ENCODE measurements around the gene CCDC43. TPM values are rescaled to one million over a fixed set of nuclear protein-coding genes. Genes with fewer than 3 reads are reported as not detected.

The CCDC43 gene
- total RNA-seq, 1 experiment from 2014 or later, result 34.3 TPM

GRCh38 chr17:44666006-44666405, 23.6 kb downstream of the CCDC43 start:
- H3K23me2 ChIP-seq (ENCODE audit: insufficient read length, low read depth, low read length, poor library complexity, severe bottlenecking), result no peaks in the 10 kb centered on the region
- H3K4me3 Mint-ChIP-seq, result no peak overlapping the region
- TF ChIP-seq, protein P1, sequence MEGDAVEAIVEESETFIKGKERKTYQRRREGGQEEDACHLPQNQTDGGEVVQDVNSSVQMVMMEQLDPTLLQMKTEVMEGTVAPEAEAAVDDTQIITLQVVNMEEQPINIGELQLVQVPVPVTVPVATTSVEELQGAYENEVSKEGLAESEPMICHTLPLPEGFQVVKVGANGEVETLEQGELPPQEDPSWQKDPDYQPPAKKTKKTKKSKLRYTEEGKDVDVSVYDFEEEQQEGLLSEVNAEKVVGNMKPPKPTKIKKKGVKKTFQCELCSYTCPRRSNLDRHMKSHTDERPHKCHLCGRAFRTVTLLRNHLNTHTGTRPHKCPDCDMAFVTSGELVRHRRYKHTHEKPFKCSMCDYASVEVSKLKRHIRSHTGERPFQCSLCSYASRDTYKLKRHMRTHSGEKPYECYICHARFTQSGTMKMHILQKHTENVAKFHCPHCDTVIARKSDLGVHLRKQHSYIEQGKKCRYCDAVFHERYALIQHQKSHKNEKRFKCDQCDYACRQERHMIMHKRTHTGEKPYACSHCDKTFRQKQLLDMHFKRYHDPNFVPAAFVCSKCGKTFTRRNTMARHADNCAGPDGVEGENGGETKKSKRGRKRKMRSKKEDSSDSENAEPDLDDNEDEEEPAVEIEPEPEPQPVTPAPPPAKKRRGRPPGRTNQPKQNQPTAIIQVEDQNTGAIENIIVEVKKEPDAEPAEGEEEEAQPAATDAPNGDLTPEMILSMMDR (conservative IDR thresholded peaks at IDR 0.05), result no peak
- no peaks in the 10 kb centered on the region for H3K79me2 ChIP-seq (ENCODE audit: insufficient read depth, low read length)
- H4K8ac ChIP-seq (replicated peaks; ENCODE audit: insufficient read length, low read depth, low read length), result no peak overlapping the region
- no peaks in the 10 kb centered on the region for H3K79me1 ChIP-seq (ENCODE audit: insufficient read depth, low read depth, low read length, poor library complexity, severe bottlenecking)
- H2BK12ac ChIP-seq (ENCODE audit: insufficient read length, low read depth, low read length), result no peak overlapping the region
- no peak overlapping the region for H3T11ph ChIP-seq (ENCODE audit: low read length)
- WGBS (ENCODE audit: extremely low coverage, insufficient read length, low lambda C conversion rate), result no CpG with 5 or more reads among the region's 1 CpG
- no peak overlapping the region for H2BK15ac ChIP-seq (ENCODE audit: low read depth, low read length)
- H3K56ac ChIP-seq (ENCODE audit: insufficient read length, low read depth, low read length), result no peak overlapping the region
- H3K18ac ChIP-seq (ENCODE audit: insufficient read length, low read depth, low read length), result no peak overlapping the region
- H2AK5ac ChIP-seq (ENCODE audit: insufficient read length, low read length), result no peak overlapping the region
- no peak overlapping the region for H4K91ac ChIP-seq (ENCODE audit: insufficient read length, low read depth, low read length)
- no peak overlapping the region for H2BK20ac ChIP-seq (ENCODE audit: low read depth, low read length, poor library complexity, severe bottlenecking)
- no peak overlapping the region for H2BK5ac ChIP-seq (ENCODE audit: insufficient read length, low read length)
- H3K23ac ChIP-seq (ENCODE audit: insufficient read length, low read depth, low read length), result no peak overlapping the region
- H3K36me3 Mint-ChIP-seq (ENCODE audit: insufficient read depth in 1 of 3, low read depth in 3 of 3), result no peaks in the 10 kb centered on the region; a peak in 1 of 7 replicates
- no peaks in the 10 kb centered on the region for H3K4me1 ChIP-seq (ENCODE audit: insufficient read depth, low read length)
- no peak for DNase-seq
- H3K4ac ChIP-seq (ENCODE audit: low read depth, low read length), result no peak overlapping the region
- H2AFZ ChIP-seq (ENCODE audit: low read length), result no peak overlapping the region
- H4K5ac ChIP-seq (ENCODE audit: insufficient read length, low read depth, low read length), result no peak overlapping the region
- H3K4me2 ChIP-seq (ENCODE audit: insufficient read depth, insufficient read length, low read length), result no peak overlapping the region
- no peaks in the 10 kb centered on the region for H3K9me3 ChIP-seq (ENCODE audit: control insufficient read depth, low read depth, low read length)
- no peaks in the 10 kb centered on the region for H3K4me1 Mint-ChIP-seq
- no peak overlapping the region for H3K9ac ChIP-seq (ENCODE audit: extremely low read depth, insufficient read length, low read length)
- no peak overlapping the region for H3K14ac ChIP-seq (ENCODE audit: insufficient read depth, low read length)
- H2BK120ac ChIP-seq (ENCODE audit: low read depth, low read length, poor library complexity, severe bottlenecking), result no peak overlapping the region
- H3K27ac Mint-ChIP-seq, result no peak overlapping the region
- H4K20me1 ChIP-seq (ENCODE audit: control insufficient read depth, insufficient read depth, insufficient read length), result no peaks in the 10 kb centered on the region
- H3K27ac ChIP-seq (ENCODE audit: insufficient read length, low read depth, low read length), result no peak overlapping the region
- no peaks in the 10 kb centered on the region for H3K9me3 Mint-ChIP-seq
- no peaks in the 10 kb centered on the region for H3K27me3 ChIP-seq (ENCODE audit: insufficient read depth, low read length)
- no peaks in the 10 kb centered on the region for H3K27me3 Mint-ChIP-seq (ENCODE audit: low read depth)

Data from H9 (cell line).